Putamen (tissue), 1 donor: ENCODE data around the gene PADI3.
A peak's percentile ranks its signal among the peaks of the same experiment; 100 is the strongest.

Source experiments
- DNase-seq: peaks from one replicate; pipeline ENCODE4 v3.0.0-alpha.2; 2016; ENCODE audit warnings: low spot score

Gene PADI3, protein sequence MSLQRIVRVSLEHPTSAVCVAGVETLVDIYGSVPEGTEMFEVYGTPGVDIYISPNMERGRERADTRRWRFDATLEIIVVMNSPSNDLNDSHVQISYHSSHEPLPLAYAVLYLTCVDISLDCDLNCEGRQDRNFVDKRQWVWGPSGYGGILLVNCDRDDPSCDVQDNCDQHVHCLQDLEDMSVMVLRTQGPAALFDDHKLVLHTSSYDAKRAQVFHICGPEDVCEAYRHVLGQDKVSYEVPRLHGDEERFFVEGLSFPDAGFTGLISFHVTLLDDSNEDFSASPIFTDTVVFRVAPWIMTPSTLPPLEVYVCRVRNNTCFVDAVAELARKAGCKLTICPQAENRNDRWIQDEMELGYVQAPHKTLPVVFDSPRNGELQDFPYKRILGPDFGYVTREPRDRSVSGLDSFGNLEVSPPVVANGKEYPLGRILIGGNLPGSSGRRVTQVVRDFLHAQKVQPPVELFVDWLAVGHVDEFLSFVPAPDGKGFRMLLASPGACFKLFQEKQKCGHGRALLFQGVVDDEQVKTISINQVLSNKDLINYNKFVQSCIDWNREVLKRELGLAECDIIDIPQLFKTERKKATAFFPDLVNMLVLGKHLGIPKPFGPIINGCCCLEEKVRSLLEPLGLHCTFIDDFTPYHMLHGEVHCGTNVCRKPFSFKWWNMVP

DNA sequence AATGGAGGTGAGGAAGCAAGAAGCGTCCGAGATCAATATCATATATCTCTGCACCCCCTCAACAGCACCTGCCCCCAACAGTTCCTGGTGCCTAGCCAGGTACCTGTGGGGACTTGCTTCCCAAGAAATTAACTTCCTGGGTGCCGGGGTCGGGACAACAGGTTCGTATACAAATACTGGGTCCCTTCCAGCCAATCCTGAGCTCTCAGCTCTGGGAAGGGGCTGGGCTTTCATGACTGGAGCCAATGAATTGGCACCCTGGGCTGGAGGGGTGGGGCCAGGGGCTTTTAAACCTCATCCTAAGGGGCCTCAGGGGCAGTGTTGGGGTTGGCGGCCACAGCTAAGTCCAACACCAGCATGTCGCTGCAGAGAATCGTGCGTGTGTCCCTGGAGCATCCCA, at the start of gene PADI3:
PADI3 (plus strand) TSS at position 318 of the 400 bp plus-strand sequence; CDS start at position 358, 40 bp downstream.
- no peak for DNase-seq

DNA sequence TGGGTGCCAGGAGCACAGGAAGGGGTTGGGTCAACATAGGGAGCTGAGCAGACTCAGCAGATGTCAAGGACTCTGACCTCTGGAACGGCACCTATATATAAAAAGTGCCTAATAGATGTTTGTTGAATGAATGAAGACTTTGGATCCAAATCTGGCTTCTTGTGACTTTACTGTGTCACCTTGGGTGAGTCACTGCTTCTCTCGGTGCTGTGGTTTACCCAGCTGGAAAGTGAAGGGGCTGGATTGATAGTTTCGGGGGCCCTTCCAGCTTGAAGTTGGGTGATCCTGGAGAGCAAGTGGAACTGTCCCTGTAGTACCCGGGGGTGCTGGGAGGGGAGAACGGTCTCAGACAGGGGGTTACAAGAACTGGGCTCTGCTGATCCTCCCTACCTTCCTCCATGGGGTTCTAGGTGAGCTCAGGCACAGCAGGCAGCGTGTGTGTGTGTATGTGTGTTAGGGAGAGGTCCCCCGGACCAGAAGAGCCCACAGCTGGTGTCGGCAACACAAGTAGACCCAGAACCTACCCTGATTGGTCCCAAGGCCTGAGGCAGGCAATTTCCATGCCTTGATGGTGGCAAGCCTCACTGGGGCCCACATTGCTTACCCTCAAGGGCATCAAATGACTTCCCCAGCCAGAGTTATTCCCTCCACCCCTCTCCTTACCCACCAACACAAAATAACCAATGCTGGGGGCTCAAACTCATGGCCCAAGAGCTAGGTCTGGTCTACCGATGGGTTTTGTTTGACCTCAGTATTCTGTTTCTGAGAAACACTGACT, 49.4 kb upstream of the PADI3 start:
- DNase-seq = no peak

DNA sequence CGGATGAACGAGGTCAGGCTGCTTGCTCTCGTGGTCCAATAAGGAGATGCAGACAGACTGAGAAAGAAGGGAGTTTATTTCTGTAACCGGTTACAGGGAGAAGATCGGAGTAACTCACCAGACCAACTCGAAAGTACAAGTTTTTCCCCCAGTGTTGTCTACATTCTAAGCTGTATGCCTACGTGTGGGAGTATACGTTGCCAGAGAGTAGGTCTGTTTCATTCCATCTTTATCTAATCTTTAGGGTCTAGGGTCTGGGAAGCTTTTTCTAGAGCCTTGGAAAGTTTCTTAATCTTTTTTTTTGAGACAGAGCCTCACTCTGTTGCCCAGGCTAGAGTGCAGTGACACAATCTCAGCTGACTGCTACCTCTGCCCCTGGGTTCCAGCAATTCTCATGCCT, 48.7 kb upstream of the PADI3 start:
- no peak for DNase-seq

DNA sequence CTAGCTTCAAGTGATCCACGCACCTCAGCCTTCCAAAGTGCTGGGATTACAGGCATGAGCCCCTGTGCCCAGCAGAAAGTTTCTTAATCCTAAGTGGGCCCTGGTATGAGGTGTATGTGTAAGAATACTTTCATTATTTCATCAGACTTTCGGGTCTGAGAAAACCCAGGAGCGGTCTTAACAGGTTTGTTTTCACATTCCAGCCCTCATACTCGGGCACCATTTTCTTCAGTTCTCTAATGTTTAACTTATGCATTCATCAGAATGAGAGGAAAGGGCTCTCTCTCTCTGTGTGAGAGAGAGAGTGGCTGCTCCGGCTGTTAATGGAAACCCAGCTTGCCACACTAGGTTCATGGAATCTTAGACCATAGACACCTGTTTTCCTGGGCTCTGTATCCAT, 48.1 kb upstream of the PADI3 start:
- no peak for DNase-seq

DNA sequence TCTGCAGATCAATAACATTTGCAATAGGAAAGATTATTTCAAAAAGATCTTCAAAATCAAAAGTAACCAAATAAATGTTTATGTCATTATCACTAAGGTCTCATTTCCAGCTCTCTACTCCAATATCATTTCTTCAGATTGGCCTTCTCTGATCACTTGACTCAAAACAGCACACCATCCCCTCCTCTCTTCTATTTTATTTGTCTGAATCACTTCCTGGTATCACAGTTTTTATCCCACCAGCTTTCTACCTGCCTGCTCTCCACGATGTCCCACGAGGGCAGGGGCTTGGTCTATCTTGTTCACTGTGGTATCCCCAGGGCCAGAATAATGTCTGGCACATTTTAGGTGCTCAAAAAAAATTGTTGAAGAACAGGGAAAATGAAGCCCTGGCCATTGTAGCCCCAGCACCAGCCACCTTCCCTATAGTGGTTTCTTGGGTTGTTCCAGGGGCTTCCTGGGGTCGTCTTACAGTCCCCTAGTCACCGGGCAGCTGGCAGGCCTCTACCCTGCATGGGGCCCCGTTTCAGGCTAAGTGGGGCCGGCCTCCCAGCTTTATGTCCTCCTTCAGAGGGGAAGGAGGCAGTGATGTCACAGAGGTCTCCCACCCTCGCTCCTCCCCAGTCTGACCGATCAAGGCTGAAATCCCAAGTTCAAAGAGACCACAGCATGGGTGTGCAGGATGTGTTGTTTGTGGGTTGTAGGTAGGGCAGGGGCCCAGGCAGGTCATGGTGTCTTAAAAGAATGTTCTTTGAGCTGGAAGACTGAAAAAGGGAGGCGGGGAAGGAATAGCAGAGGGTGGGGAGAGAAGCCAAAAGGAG, 47.5 kb upstream of the PADI3 start:
- DNase-seq = no peak

DNA sequence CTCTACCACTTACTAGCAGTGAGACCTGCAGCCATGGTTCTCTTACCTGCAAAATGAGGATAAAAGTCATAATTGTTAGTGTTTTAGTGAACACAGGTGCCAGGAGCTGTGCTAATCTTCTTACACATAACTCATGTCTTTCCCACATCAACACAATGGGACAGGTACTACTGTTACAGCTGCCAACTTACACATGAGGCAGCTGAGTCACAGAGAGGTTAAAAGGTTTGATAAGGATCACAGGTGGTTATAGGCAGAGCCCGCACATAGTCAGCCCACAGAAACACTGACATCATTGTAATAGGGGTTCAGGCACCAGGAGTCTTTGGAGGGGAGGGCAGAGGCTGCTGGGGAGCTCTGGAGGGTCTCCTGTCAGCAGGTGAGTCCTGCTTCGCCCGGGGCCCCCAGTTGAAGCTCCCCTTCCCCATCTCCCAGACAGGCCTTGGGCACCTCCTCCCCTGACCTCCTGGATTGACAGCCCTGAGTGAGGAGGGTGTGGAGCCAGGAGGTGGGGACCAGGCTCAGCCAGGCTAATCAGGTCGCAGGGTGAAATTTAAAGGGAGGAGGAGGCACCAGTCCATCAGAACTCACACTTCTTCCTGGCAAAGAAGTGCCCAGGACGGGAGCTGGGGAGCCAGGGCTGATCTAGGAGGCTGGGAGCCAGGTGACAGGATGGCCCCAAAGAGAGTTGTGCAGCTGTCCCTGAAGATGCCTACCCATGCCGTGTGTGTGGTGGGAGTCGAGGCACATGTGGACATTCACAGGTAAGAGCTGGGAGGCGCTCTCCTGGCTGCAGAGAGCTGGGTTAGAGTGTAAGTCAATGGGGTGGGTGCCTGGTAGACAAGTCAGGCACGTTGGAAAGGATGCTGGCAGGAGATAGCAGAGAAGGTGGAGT, 44.1 kb upstream of the PADI3 start, which contains the start of gene PADI1:
PADI1 (plus strand) TSS at position 583 of the 895 bp plus-strand sequence; CDS start at position 673, 90 bp downstream.
- no peak for DNase-seq

DNA sequence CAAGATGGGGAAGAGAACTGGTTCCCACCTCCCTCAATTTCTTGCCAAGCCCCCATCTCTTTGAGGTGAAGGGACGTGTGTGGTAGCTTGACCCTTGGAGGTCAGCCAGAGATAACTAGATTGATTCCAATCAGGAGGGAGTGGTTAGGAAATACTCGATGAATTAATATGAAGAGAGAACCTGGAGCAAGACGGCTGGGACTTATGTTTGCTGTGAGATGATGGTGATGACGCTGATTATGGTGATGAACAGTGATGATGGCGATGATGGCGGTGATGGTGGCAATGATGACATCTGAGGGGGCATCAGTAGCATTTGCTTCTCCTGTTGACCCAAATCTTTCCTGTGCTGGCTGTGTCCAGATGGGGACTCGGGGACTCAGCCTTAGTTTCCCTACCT, 43.2 kb upstream of the PADI3 start:
- no peak for DNase-seq

DNA sequence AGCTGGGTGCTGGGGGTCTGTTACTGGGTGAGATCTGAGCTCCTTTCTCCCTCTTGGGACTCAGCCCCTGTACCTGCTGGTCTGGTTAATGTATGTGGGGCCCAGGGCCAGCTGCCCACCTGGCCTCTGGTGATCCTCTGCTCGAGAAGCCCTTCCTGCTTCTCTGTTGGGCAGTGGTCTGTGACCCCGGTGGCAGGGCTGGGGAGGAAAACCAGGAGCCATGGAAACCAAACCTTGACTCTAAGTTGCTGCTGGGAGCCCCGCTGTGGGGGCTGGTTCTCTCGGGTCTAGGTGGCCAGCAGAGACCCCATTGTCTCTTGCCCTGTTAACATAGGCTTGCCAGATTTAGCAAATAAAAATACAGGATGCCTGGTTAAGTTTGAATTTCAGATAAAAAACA, 42.7 kb upstream of the PADI3 start:
- no peak for DNase-seq

DNA sequence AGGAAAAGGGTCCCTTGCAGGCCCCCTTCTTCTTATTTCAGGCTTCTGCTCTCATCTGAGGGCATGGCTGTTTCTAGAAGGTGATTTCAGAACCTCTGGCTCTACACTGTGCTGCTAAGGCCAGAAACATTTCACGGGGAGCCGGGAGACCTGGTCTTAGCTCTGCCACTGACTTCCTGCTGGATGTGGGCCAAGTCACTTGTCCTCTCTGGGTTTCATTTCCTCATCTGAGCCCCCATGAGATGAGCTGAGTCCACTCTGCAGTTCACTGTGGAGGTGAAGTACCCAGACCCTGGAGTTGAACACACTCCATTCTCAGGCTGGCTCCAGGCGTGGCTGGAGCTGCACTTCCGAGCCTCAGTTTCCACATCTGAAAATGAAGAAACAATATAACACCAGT, 41.9 kb upstream of the PADI3 start:
- DNase-seq = peak; percentile 42

DNA sequence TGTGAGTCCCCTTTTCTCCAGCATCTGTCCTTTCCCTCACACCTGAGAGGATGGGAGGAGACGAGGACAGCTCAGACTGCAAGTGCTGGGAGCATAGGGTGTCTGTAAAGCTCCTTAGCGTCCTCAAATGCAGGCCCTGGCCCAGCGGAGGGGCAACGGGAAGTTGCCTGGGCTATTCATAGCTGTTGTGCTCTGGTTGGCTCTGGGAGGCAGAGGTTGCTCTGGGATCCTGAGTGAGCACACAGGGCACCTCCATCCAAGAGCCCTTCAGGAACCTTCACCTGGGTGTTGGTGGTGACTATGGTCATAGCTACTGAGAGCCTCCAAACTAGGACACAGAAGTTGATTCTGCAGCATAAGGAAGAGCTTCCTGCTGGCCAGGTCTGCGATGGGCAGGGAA, 41.4 kb upstream of the PADI3 start:
- DNase-seq = no peak

DNA sequence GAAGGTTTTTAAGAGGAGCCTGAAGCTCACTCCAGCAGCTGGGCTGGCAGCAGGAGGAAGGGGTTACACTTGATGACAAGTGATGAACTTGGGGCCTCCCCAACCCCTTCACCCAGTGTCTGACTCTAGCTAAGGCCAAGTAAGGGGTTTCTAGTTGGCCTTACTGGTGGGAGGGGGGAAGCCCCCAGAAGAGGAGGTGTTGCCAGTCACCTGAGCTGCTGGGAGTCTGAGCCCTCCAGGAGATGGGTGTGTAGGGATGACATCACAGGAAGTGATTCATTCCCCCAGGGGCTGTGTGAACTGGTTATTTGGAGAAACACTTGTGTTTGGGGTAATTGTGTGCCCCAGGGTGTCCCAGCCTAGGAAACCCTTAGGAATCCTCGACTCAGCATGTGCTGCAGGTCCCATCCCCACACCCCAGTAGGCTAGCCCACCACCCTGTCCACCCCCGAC, 40.9 kb upstream of the PADI3 start:
- no peak for DNase-seq

DNA sequence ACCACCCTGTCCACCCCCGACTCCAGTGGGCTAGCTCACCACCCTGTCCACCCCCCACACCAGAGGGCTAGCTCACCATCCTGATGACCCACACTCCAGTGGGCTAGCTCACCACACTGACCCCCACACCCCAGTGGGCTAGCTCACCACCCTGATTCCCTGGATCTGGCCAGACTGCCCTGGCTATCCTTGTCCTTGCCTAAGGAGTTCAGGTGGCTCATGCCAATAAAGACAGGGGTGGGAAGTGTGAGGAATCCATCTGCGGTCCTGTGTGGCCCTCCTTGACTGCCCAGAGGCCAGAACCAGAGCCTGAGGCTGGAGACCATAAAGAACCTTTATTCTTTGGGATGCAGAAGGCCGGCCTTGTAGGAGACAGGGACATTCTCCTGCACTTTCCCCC, 40.4 kb upstream of the PADI3 start:
- DNase-seq = no peak

DNA sequence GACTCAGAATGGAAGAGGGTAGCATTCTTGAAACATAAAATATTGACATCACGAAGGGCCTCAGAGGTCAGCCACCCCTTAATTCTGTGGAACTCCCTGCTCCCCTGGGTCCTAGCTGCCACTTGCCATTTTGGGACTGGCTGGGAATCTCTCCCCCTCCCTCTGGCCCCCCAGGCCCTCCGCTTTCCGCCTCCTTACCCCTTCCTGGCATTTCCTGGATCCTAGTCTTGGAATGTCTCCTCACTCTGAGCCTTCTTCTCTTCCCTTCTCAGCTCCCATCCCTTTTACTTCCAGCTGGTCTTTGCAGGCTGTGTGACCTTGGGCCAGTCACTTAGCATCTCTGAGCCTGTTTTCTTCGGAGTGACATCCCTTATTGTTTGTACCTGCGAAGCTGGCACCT, 39.5 kb upstream of the PADI3 start:
- DNase-seq = no peak

DNA sequence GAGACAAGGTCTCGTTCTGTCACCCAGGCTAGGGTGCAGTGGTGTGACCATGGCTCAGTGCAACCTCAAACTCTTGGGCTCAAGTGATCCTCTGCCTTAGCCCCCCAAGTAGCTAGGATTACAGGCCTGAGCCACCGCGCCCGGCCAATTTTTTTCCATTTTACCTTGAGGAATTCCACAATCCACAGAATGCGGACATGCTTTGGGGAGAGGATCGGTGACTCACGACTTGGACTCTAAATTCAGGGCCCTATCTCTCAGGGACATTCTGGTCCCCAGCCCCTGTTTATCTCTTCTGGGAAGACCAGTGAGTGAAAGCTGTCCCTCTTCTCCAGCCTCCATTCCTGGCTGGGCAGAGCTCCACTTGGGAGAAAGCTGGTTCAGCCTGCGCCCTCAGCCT, 38.7 kb upstream of the PADI3 start:
- DNase-seq = no peak

DNA sequence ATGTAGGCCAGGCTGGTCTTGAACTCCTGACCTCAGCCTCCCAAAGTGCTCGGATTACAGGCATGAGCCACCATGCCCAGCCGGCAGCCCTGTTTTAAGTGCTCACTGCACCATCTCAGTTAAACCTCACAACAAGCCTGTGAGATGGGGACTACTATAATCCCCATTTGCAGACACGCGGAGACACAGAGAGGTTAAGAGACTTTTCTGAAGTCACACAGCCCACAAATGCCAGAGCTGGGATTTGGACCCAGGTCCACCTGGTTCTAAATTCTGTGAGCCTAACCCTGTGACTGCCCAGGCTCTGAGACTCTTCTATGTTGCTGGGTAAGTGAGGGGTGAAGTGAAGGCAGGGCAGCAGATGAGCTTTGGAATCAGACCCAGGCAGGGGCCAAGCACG, 37.5 kb upstream of the PADI3 start:
- DNase-seq = no peak

DNA sequence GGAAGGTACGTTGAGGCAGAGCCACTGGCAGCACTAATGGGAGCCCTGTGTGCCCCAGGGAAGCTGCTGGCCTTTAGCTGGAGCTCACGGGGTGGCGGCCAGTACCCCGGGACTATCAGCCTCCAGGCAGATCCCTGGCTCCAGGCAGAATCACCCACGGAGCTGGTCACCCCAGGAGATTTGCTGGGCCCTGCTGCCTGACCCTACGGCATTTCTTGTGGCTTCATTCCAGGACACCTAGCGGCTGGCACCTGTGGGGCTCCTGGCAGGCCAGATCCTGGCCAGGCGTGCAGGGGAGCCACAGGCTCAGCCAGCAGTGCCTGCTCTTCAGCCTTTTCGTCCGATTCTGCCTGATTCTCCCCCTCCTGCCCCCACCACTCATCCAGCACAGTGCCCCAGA, 36.9 kb upstream of the PADI3 start:
- DNase-seq = no peak

DNA sequence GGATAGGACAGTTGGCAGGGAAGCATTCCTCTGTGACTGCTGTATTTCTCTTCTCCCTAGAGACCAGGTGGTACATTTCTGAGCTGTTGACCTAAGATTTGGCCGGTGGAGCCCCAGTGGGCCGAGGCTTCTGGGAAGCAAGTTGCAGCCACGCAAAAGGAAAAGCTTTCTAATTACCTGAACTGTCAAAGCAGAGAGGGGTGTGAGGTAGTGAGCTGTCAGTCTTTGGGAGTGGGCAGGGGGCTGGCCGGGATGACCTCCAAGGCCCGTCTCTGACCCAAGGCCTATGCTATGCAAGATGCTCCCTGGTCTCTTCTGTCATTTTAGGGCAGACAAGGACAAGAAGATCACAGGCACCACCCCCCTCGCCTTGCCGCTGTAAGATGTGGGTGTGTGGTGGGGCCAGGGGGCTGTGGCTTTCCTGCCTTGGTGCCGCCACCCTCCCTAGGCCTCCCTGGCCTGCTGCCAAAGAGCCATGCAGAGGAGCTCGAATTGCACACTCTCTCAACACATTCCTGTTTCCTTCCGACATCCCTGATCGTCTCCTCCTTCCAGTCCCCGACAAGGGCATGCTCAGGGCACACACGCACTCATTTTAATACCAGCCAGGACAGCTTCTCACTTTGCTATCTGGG, 36.3 kb upstream of the PADI3 start:
- no peak for DNase-seq

DNA sequence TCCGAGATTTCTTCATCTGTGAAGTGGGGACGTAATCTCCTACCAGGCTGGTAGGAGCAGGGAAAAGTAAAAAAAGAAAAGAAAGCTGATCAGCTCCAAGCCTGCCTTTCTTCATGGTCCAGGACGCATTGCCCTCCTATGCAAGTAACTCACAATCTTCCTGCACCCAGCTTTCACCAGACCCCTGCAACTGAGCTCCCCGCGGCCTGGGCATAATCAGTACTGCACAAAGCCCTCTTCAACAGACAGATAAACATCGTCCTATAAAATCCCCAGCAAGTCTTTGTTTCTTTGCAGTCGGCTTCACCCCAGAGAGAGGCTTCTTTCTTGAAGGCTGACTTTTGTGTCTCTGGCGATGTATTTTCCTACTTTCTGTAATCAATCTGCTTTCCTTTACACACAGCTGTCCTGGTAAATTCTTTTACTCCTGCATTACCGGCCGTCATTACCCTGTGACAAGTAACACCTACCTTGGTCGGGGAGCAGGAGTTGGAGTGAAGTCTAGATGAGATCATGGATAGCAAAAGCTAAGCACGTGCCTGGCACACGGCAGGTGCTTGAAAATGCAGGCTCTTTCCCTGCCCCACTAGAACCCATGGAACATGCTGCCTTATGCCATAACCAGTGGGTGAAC, 35.6 kb upstream of the PADI3 start:
- no peak for DNase-seq

DNA sequence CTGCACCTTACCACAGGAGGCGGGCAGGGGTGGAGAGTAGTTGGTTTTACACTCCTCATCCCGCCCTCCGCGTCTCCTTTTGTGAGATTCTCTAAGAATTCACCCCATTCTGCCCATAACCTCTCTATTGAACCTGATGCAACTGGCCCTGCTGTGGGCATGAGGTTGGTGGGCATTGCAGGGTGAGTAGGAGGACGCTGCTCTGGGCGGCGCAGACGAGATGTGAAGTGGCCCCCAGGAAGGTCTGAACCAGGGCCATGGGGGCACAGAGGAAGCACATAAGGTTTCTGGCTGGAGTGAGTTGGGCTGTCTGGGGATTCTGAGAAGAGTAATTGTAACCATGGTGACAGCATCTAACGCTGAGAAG, 35.1 kb upstream of the PADI3 start:
- no peak for DNase-seq
